HepG2 (cell line): Measurements from ENCODE around the gene HLA-B. TPM values are rescaled to one million over a fixed set of nuclear protein-coding genes. Genes with fewer than 3 reads are reported as not detected.
A peak's percentile ranks its signal among the peaks of the same experiment; 100 is the strongest.

Experiments
- ATAC-seq: fragments of 200-7000 bp; cut with Tn5 transposase; 3 replicates; pipeline ENCODE4 v1.9.1; 2020; ENCODE audit warnings: mild to moderate bottlenecking, moderate library complexity
- BruUV-seq: library from RNA; stranded (reverse); fragments of 400-500 nt; replicated peaks from 2 replicates; lab custom pipeline; 2021; lab: Mats Ljungman, UMichigan
- CTCF ChIA-PET: fragments of 300-600 bp; formaldehyde crosslinking; extraction: SDS; loops from one replicate; lab custom pipeline; 2021; ENCODE audit warnings: low total read pairs, inconsistent platforms, low intra/inter-chr PET ratio; lab: Yijun Ruan, JAX
- POLR2A ChIA-PET: fragments of 350-600 bp; sonication (Branson Sonifier 250); formaldehyde crosslinking; loops from one replicate; lab custom pipeline; 2020; ENCODE audit warnings: antibody characterized with exemption, inconsistent platforms; lab: Yijun Ruan, JAX
- DNase-seq: peaks from one replicate; pipeline ENCODE4 v3.0.0-alpha.2; 2015; ENCODE audit warnings: low spot score
- FAIRE-seq: peaks from 3 replicates; lab custom pipeline; 2011; peaks lifted over from hg19 to GRCh38; lab: Jason Lieb, UNC
- H2AFZ ChIP-seq: one replicate; pipeline ENCODE4 v1.6.1; 2011; ENCODE audit warnings: low read length, inconsistent platforms
- H3K27ac ChIP-seq: fragments of 300-600 bp; 3 replicates; pipeline ENCODE4 v1.8.0; 2011; ENCODE audit warnings: mixed run types, mild to moderate bottlenecking, mixed read lengths, low read length, inconsistent platforms; ENCODE audit not compliant: insufficient read depth; ENCODE audit errors: extremely low read length
- H3K27me3 ChIP-seq, 2 experiments: fragments of 200-600 bp in 1 of 2; 2 replicates in 1 of 2; 3 replicates in 1 of 2; pipeline versions ENCODE4 v1.6.0 to v1.8.0; 2011; ENCODE audit warnings: low read length in 2 of 2, mild to moderate bottlenecking in 2 of 2, moderate library complexity in 2 of 2, inconsistent platforms in 1 of 2; ENCODE audit not compliant: insufficient read depth in 2 of 2, control insufficient read depth in 1 of 2
- H3K36me3 ChIP-seq, 2 experiments: fragments of 200-600 bp in 1 of 2; replicated peaks in 1 of 2; 2 replicates in 1 of 2; 3 replicates in 1 of 2; pipeline versions ENCODE4 v1.5.1 to v1.8.0; 2011; ENCODE audit warnings: low read length in 2 of 2, inconsistent platforms in 1 of 2; ENCODE audit not compliant: insufficient read depth in 2 of 2, control insufficient read depth in 1 of 2
- H3K4me1 ChIP-seq: 2 replicates; pipeline ENCODE4 v1.5.1; 2012; ENCODE audit warnings: low read length, inconsistent platforms; ENCODE audit not compliant: insufficient read depth
- H3K4me2 ChIP-seq: 2 replicates; pipeline ENCODE4 v1.6.0; 2011; ENCODE audit warnings: low read depth, low read length, inconsistent platforms
- H3K4me3 ChIP-seq, 3 experiments: fragments of 200-600 bp in 1 of 3; sonication (generic), shearing (Covaris generic) in 1 of 3; replicated peaks in 1 of 3; 2 replicates each; pipeline ENCODE4 v1.5.1; 2011 to 2016; ENCODE audit warnings: low read length in 3 of 3, inconsistent platforms in 2 of 3, low read depth in 2 of 3, mild to moderate bottlenecking in 2 of 3, control low read depth in 1 of 3, mixed read lengths in 1 of 3; ENCODE audit not compliant: insufficient read depth in 1 of 3
- H3K79me2 ChIP-seq: one replicate; pipeline ENCODE4 v1.6.1; 2011; ENCODE audit warnings: low read length, inconsistent platforms; ENCODE audit not compliant: insufficient read depth
- H3K9ac ChIP-seq: 2 replicates; pipeline ENCODE4 v1.6.0; 2011; ENCODE audit warnings: mild to moderate bottlenecking, low read depth, low read length, inconsistent platforms; ENCODE audit not compliant: insufficient read depth
- H3K9me3 ChIP-seq: 2 replicates; pipeline ENCODE4 v1.5.1; 2012; ENCODE audit warnings: mild to moderate bottlenecking, low read length
- H4K20me1 ChIP-seq: 2 replicates; pipeline ENCODE4 v1.6.0; 2011; ENCODE audit warnings: inconsistent platforms, mild to moderate bottlenecking, low read length, moderate library complexity; ENCODE audit not compliant: insufficient read depth
- HES4 ChIP-seq: sonication (generic); formaldehyde crosslinking; IDR thresholded peaks from 2 replicates; pipeline ENCODE4 v1.9.0; 2021; ENCODE audit warnings: mild to moderate bottlenecking, missing genetic modification reagents, borderline replicate concordance
- MTA1 ChIP-seq: sonication (generic); formaldehyde crosslinking; IDR thresholded peaks from 2 replicates; pipeline ENCODE4 v1.4.0; 2020; ENCODE audit warnings: missing genetic modification reagents, mild to moderate bottlenecking, borderline replicate concordance
- SALL1 ChIP-seq: sonication (generic); formaldehyde crosslinking; IDR thresholded peaks from 2 replicates; pipeline ENCODE4 v1.8.0; 2022; ENCODE audit warnings: mild to moderate bottlenecking, missing genetic modification reagents
- ZNF138 ChIP-seq: sonication (generic); formaldehyde crosslinking; IDR thresholded peaks from 2 replicates; pipeline ENCODE4 v1.5.0; 2020; ENCODE audit warnings: mild to moderate bottlenecking, low read depth, missing genetic modification reagents
- WGBS: methylation state at CpG from one replicate; pipeline ENCODE4 v1.1.6; 2017; ENCODE audit warnings: low lambda C conversion rate; 5-methylcytosine and 5-hydroxymethylcytosine counted together
- in situ Hi-C: cut with HindIII; loops from 2 replicates; pipeline ENCODE4 v1.10.0; 2017; ENCODE audit warnings: low pct_unique_long_range_greater_than_20kb; ENCODE audit not compliant: extremely low pct_ligation_motif_present
- intact Hi-C: fragments of 100-400 bp; cut with micrococcal nuclease; formaldehyde crosslinking; loops from one replicate; pipeline ENCODE4 v1.10.0; 2022; ENCODE audit not compliant: unreplicated experiment
- polyA plus RNA-seq, 8 experiments: library from polyadenylated mRNA; depleted of rRNA in 3 of 8; stranded (reverse) in 7 of 8; unstranded in 1 of 8; fragments of >200 nt; fragmentation: Illumina TruSeq in 4 of 8; extraction: Trizol in 4 of 8; gene quantifications; 2 replicates each; pipeline versions ENCODE4 v1.2.1 to v1.2.3, GENCODE V29; 2011 to 2016; ENCODE audit warnings: low read depth in 4 of 8, missing spikeins in 1 of 8, mixed read lengths in 1 of 8; ENCODE audit not compliant: insufficient read depth in 1 of 8
- total RNA-seq, 5 experiments: library from RNA; depleted of rRNA; stranded (reverse); fragments of >200 nt; fragmentation: Illumina TruSeq; extraction: Trizol; gene quantifications; 2 replicates each; pipeline ENCODE4 v1.2.3, GENCODE V29; 2016; ENCODE audit warnings: low read depth in 1 of 5
- TF ChIP-seq, protein P1 (sequence below): sonication (generic); formaldehyde crosslinking; IDR thresholded peaks from 2 replicates; pipeline ENCODE4 v1.4.0; 2020; ENCODE audit warnings: missing genetic modification reagents
- TF ChIP-seq, protein P2 (sequence below): sonication (generic); formaldehyde crosslinking; IDR thresholded peaks from 2 replicates; pipeline ENCODE4 v1.4.0; 2020; ENCODE audit warnings: missing genetic modification reagents

The HLA-B gene
- total and polyA plus RNA-seq, 2 of the 13 experiments (the other 11 are each of a cell fraction or from before 2014, with no cell fraction given): 35.3 to 88.9 TPM

DNA sequence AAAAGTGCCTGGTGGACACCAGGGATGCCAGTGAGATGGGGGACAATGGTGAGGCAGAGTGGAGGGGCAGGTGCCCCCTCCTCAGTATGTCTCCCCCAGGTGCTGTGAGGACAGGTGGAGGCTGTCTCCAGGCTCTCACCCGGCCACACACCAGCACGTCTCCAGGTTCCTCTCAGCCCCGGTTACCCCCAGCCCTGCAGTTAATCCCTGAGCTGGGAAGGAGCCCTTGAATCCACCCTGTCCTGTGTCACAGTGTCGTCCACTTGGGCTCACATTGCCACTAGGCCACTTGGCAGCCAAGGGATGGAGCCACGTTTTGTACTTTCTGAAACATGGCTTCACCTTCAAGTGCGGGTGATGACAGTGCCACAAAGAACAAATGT lies 21.7 kb upstream of the HLA-B start:
- Histone ChIP-seq H3K79me2 (no peaks in the 10 kb centered on the region), H3K27me3 (peaks cover under 1 to 17% of the 10 kb centered on the region in 2 experiments; a peak in 3 of 5 replicates), H4K20me1 (no peaks in the 10 kb centered on the region), H3K4me1 (peaks cover 16% of the 10 kb centered on the region), H3K9ac (no peak overlapping the region), H3K4me3 (peak overlapping the region in 1 of 3 experiments; percentile 35; a peak in 1 of 6 replicates), H2AFZ (no peak overlapping the region)
- ChIA-PET CTCF (no interaction called here), POLR2A (no interaction called here)
- 38% methylated on average over 3 of the region's 6 CpGs for WGBS
- intact Hi-C loops: no loop called here
- DNase-seq: no peak
- no TSS peak for BruUV-seq
- in situ Hi-C loops: no loop called here
- peak; percentile 58 for ATAC-seq
- no peak for TF ChIP-seq HES4 (CRISPR knock-in tag)
- TF ChIP-seq, protein P1, sequence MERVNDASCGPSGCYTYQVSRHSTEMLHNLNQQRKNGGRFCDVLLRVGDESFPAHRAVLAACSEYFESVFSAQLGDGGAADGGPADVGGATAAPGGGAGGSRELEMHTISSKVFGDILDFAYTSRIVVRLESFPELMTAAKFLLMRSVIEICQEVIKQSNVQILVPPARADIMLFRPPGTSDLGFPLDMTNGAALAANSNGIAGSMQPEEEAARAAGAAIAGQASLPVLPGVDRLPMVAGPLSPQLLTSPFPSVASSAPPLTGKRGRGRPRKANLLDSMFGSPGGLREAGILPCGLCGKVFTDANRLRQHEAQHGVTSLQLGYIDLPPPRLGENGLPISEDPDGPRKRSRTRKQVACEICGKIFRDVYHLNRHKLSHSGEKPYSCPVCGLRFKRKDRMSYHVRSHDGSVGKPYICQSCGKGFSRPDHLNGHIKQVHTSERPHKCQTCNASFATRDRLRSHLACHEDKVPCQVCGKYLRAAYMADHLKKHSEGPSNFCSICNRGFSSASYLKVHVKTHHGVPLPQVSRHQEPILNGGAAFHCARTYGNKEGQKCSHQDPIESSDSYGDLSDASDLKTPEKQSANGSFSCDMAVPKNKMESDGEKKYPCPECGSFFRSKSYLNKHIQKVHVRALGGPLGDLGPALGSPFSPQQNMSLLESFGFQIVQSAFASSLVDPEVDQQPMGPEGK: peak; percentile 1; the same call in 1 of the 2 replicates
- peak; percentile 6; the same call in 1 of the 2 replicates for TF ChIP-seq SALL1 (CRISPR knock-in tag)
- no peak for TF ChIP-seq ZNF138 (CRISPR knock-in tag)
- peak; percentile 24; the same call in 1 of the 2 replicates for TF ChIP-seq MTA1 (CRISPR knock-in tag)
- TF ChIP-seq, protein P2, sequence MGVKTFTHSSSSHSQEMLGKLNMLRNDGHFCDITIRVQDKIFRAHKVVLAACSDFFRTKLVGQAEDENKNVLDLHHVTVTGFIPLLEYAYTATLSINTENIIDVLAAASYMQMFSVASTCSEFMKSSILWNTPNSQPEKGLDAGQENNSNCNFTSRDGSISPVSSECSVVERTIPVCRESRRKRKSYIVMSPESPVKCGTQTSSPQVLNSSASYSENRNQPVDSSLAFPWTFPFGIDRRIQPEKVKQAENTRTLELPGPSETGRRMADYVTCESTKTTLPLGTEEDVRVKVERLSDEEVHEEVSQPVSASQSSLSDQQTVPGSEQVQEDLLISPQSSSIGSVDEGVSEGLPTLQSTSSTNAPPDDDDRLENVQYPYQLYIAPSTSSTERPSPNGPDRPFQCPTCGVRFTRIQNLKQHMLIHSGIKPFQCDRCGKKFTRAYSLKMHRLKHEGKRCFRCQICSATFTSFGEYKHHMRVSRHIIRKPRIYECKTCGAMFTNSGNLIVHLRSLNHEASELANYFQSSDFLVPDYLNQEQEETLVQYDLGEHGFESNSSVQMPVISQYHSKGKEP: no peak
- TF ChIP-seq, all 625 proteins: peak for 3
- Histone ChIP-seq H3K4me2 (peak overlapping the region; percentile 38), H3K27ac (no peak overlapping the region), H3K9me3 (no peaks in the 10 kb centered on the region), H3K36me3 (no peaks in the 10 kb centered on the region)
- FAIRE-seq: no peak
